Activated CD8-positive, alpha-beta memory T cell treated with anti-CD3 and anti-CD28 coated beads, Interleukin-2, amount 50 U/mL, for 48 hours (primary cell): ENCODE data around the gene MARK2.

Experiments used
- DNase-seq: peaks from one replicate; pipeline ENCODE4 v3.0.0-alpha.2; 2020

Gene MARK2

GRCh38 chr11:63937713-63938478, 99.0 kb downstream of the MARK2 start:
- DNase-seq: peak; percentile 72

GRCh38 chr11:63938479-63939396, 99.8 kb downstream of the MARK2 start, which contains the start of gene NAA40:
NAA40 (plus strand) TSS chr11:63939002; CDS start chr11:63939097, 95 bp downstream.
- DNase-seq: peak; percentile 97

DNA sequence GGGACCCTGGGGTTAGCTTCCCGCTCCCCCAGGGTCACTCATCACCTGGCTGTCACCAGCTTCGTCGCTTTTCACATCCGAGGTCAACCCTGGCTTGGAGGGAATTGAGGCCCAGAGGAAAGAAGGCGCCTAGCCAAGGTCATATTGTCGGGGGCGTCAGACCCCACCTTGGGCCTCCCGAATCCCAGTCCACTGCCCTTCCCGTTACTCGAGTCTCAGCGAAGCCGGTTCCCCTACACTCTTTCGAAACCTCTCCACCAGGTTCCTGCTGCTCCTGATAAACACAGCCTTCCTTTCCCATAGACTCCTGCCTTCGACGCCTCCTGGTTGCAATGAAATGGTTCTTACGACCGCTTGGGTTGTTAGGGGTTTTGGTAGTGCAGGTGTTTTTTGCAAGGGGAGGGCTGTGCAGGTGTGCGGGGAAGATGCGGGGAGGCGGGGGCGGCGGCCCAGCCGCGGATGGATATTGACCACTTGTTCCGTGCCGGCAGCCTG, 100.5 kb downstream of the MARK2 start:
- no peak for DNase-seq

- DNase-seq: no peak
These were observed 101.9 kb downstream of the MARK2 start for GRCh38 chr11:63940786-63941185.

DNA sequence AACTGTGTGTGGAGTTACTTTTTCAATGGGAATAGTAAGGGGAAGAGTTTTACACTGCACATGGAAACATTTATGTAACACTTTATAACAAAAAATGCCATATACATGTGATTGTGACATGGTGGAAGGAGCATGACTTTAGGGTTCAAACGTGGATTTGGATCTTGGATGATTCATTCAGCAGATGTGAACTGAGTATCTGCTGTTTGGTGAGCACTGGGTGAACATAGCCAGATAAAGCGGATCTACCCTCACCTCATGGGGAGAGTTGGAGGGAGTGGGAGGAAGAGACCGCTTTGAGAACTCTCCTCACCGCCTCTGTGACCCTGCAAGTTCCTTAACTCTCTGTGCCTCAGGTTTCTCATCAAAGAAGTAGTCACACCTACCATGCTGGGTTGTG, 103.0 kb downstream of the MARK2 start:
- DNase-seq: no peak

DNA sequence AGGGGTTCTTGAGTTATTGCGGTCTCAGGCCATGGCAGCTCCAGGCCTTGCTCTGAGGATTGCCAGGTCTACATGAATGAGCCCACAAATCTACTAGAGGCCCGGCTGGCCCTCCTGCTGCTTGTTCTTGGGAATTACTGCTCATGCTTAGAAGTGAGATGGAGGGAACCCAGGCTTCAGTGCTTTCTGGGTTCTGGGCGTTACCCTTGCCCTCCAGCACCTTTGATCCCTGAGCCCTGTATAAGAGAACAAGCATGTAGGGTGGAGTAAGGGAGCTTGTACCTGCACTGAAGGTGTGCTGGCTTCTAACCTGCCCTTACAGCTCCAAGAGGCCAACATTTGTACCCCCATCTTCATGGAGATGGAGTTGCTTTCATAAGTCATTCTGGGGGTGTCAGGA, 103.9 kb downstream of the MARK2 start:
- no peak for DNase-seq

GRCh38 chr11:63944987-63945386, 106.1 kb downstream of the MARK2 start:
- DNase-seq: no peak

DNA sequence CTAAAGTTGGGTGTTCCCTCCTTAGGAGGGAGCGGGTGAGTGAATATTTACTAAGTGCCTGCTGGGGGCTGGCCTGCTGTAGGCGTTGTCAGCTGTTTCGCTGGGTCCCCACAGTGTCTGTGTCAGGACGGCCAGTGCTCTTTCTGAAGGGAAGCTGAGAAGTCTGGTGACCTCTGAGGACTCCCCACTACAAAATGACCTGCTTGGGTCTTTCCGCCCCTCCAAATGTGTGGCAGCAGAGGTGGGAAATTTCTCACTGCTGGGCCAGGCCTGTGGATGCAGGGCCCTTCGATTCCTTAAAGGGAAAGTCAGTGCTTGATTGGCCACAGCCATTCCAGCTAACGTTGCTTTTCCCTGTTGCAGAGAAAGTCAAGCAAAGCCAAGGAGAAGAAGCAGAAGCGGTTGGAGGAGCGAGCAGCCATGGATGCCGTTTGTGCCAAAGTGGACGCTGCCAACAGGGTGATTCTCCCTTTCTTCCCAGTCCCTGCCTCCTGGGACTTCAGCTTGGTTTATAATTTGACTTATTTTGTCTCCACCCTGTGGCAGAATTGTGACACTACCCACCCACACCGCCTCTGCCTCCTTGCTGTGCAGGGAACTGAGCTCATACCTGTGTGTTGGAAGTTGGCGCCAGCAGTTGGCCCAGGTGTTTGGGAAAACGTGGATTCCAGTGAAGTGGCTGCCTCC, 106.7 kb downstream of the MARK2 start:
- DNase-seq: no peak

DNA sequence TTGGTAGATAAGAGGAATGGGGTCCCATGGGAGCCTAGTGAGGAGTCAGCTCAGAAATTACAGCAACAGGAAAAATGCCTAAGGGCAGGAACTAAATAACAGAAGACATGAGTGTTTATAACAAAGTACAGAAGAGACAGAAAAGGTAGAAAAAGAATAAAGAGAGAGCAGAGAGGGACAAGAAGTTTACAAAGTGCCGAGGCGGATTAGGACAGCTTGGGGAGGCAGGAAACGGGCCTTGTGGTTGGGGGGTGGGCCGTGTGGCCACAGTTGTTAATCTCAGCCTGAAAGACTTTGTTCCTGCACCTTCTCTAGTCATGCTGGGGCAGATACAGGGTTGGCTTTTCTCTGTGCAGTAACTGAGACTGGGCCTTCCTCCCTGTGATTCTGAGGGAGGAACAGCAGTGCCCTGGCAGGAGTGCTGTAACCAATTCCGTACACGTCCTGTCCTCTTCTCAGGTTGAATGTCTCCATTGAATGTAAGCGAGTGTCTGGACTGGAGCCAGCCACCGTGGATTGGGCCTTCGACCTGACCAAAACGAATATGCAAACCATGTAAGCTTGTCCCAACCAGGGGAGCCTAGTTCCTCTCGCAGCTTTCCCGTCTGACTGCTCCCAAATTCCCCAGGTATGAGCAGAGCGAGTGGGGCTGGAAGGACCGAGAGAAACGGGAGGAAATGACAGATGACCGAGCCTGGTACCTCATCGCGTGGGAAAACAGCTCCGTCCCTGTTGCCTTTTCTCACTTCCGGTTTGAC, 113.0 kb downstream of the MARK2 start:
- DNase-seq: no peak

DNA sequence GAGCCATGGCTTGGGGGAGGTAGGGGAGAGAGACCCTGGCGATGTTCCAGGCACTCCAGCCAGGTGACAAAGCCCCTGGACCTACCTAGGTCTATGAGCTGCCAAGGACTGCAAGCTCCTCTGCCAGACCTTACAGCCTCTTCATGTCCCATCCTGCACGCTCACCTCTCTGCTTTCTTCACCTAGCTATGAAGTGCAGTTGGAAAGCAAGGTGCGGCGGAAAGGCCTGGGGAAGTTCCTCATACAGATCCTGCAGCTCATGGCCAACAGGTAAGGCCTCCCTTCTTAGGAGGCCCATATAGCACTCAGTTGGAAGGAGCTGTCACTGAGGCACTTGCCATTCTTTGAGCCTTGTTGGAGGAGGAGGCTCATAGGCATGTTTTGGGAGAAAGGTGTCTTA, 113.7 kb downstream of the MARK2 start:
- no peak for DNase-seq

GRCh38 chr11:63958008-63958407, 119.1 kb downstream of the MARK2 start:
- no peak for DNase-seq
